AG04449 (cell line): ENCODE data around the gene MDFI.

Experiments
- CTCF ChIA-PET: fragments of 350-600 bp; formaldehyde crosslinking; extraction: SDS; loops from one replicate; lab custom pipeline; 2021; ENCODE audit warnings: antibody characterized with exemption; lab: Yijun Ruan, JAX
- POLR2A ChIA-PET: fragments of 400-600, 350-600 bp; formaldehyde crosslinking; extraction: SDS; loops from one replicate; lab custom pipeline; 2020; ENCODE audit warnings: antibody characterized with exemption, inconsistent platforms; lab: Yijun Ruan, JAX
- DNase-seq: peaks from one replicate; pipeline ENCODE4 v3.0.0-alpha.2; 2010; ENCODE audit warnings: low read depth, low spot score
- H3K4me3 ChIP-seq: 2 replicates; pipeline ENCODE4 v1.5.1; 2011; ENCODE audit warnings: low read depth, mild to moderate bottlenecking, control low read depth, low read length
- CTCF ChIP-seq: IDR thresholded peaks from one replicate; pipeline ENCODE4 v1.5.1; 2011; ENCODE audit warnings: mild to moderate bottlenecking, moderate library complexity, low read length, control low read depth, inconsistent platforms; ENCODE audit not compliant: insufficient read depth; ENCODE audit errors: missing control alignments

The MDFI gene

GRCh38 chr6:41679696-41680095, 41.4 kb downstream of the MDFI start:
- CTCF ChIA-PET, result interaction anchor here (0.8 to 6.2 kb wide), 16 partner anchors 9 to 374 kb away, joined by 3 to 137 read pairs (median 8); partner anchors contain the start of gene TOMM6
- POLR2A ChIA-PET, result interaction anchor here (0.8 to 1.0 kb wide), 2 partner anchors 65 to 77 kb away, joined by 4 read pairs; no protein-coding TSS in a partner anchor
- TF ChIP-seq CTCF, result no peak
- DNase-seq, result no peak
- H3K4me3 ChIP-seq, result no peak overlapping the region

- ChIA-PET CTCF (interaction anchor here (0.8 to 6.2 kb wide), 15 partner anchors 9 to 315 kb away, joined by 3 to 137 read pairs (median 9); partner anchors contain the start of gene TOMM6), POLR2A (interaction anchor here (0.7 to 1.0 kb wide), 2 partner anchors 71 to 78 kb away, joined by 4 to 5 read pairs; no protein-coding TSS in a partner anchor)
- no peak for DNase-seq
- no peak overlapping the region for H3K4me3 ChIP-seq
- TF ChIP-seq CTCF, result no peak
Measured at GRCh38 chr6:41680182-41680965, 42.1 kb downstream of the MDFI start.

GRCh38 chr6:41682056-41682477, 43.8 kb downstream of the MDFI start:
- no peak overlapping the region for H3K4me3 ChIP-seq
- DNase-seq, result peak; percentile 49
- peak; percentile 93 for TF ChIP-seq CTCF
- POLR2A ChIA-PET, result interaction anchor here (0.6 to 1.0 kb wide), 3 partner anchors 16 to 79 kb away, joined by 3 read pairs; no protein-coding TSS in a partner anchor
- CTCF ChIA-PET, result interaction anchor here (0.6 to 6.2 kb wide), 23 partner anchors 8 to 317 kb away, joined by 3 to 137 read pairs (median 5); partner anchors contain the start of gene TOMM6

GRCh38 chr6:41682497-41683272, 44.4 kb downstream of the MDFI start:
- CTCF ChIA-PET, result interaction anchor here (0.6 to 14.7 kb wide), 90 partner anchors 8 to 520 kb away, joined by 3 to 414 read pairs (median 6); partner anchors contain the start of genes PRICKLE4, TFEB and TOMM6
- POLR2A ChIA-PET, result interaction anchor here (0.7 kb wide), 1 partner anchor 16 kb away, joined by 3 read pairs; no protein-coding TSS in a partner anchor
- TF ChIP-seq CTCF, result no peak
- DNase-seq, result no peak
- H3K4me3 ChIP-seq, result no peak overlapping the region; the same call in none of the 2 replicates

- peak overlapping the region; percentile 38 for H3K4me3 ChIP-seq
- POLR2A ChIA-PET, result no interaction called here
- no peak for TF ChIP-seq CTCF
Measured at GRCh38 chr6:41683273-41683522, 44.9 kb downstream of the MDFI start.

More at GRCh38 chr6:41683273-41683522, 44.9 kb downstream of the MDFI start:
- no peak for DNase-seq
- CTCF ChIA-PET, result interaction anchor here (0.6 to 14.7 kb wide), 74 partner anchors 8 to 520 kb away, joined by 3 to 414 read pairs (median 6); partner anchors contain the start of genes PRICKLE4, TFEB and TOMM6
